Stimulated activated CD4-positive, alpha-beta T cell treated with anti-CD3 and anti-CD28 coated beads, Interleukin-4, amount 100 ng/mL, for 24 hours (primary cell): ENCODE data around the gene DIP2C.
"Not testable (repeated sequence)": the region's sequence is repeated elsewhere in the genome, so short reads cannot be mapped to it uniquely, and the experiment has no call there.

Source experiments
- DNase-seq: peaks from one replicate; pipeline ENCODE4 v3.0.0-alpha.2; 2020

The DIP2C gene

GRCh38 chr10:590721-591120 is 98.7 kb downstream of the DIP2C start:
- no peak for DNase-seq

- DNase-seq, result no peak
These were observed 99.3 kb downstream of the DIP2C start for GRCh38 chr10:589961-590680.

- DNase-seq, result no peak
These were observed 101.0 kb downstream of the DIP2C start for GRCh38 chr10:588246-589165.

- no peak for DNase-seq
These were observed 102.8 kb downstream of the DIP2C start for GRCh38 chr10:586716-587115.

- DNase-seq, result no peak
These were observed 103.3 kb downstream of the DIP2C start for GRCh38 chr10:586151-586550.

GRCh38 chr10:585502-585901 is 104.0 kb downstream of the DIP2C start:
- DNase-seq, result no peak

GRCh38 chr10:584497-585290 is 104.8 kb downstream of the DIP2C start:
- not testable (repeated sequence) for DNase-seq

GRCh38 chr10:583433-583832 is 106.0 kb downstream of the DIP2C start:
- no peak for DNase-seq

GRCh38 chr10:581776-582330 is 107.6 kb downstream of the DIP2C start:
- DNase-seq, result no peak

GRCh38 chr10:580778-581177 is 108.7 kb downstream of the DIP2C start:
- DNase-seq, result no peak

GRCh38 chr10:576130-576465 is 113.4 kb downstream of the DIP2C start:
- DNase-seq, result no peak

GRCh38 chr10:575402-576129 is 113.9 kb downstream of the DIP2C start:
- DNase-seq, result no peak

GRCh38 chr10:572696-573095 is 116.8 kb downstream of the DIP2C start:
- no peak for DNase-seq

- no peak for DNase-seq
These were observed 117.6 kb downstream of the DIP2C start for GRCh38 chr10:571688-572451.

- DNase-seq, result no peak
These were observed 118.3 kb downstream of the DIP2C start for GRCh38 chr10:571166-571565.

GRCh38 chr10:570628-571163 is 118.8 kb downstream of the DIP2C start:
- no peak for DNase-seq

GRCh38 chr10:569961-570627 is 119.4 kb downstream of the DIP2C start:
- no peak for DNase-seq

- no peak for DNase-seq
These were observed 120.6 kb downstream of the DIP2C start for GRCh38 chr10:568848-569247.

GRCh38 chr10:567869-568268 is 121.6 kb downstream of the DIP2C start:
- no peak for DNase-seq

- DNase-seq, result no peak
These were observed 123.1 kb downstream of the DIP2C start for GRCh38 chr10:566241-566885.
